CD4-positive, alpha-beta T cell treated with Interleukin-6 for 4 hours (primary cell): ENCODE data around the gene KCNMA1.
"Not testable (repeated sequence)": the region's sequence is repeated elsewhere in the genome, so short reads cannot be mapped to it uniquely, and the experiment has no call there.

Experiments
- DNase-seq: peaks from one replicate; pipeline ENCODE4 v3.0.0-alpha.2; 2020; ENCODE audit warnings: mixed read lengths

KCNMA1 gene

GRCh38 chr10:77526868-77527617 lies 110.6 kb downstream of the KCNMA1 start:
- no peak for DNase-seq

- DNase-seq, result no peak
These were observed 113.3 kb downstream of the KCNMA1 start for GRCh38 chr10:77524281-77524711.

DNA sequence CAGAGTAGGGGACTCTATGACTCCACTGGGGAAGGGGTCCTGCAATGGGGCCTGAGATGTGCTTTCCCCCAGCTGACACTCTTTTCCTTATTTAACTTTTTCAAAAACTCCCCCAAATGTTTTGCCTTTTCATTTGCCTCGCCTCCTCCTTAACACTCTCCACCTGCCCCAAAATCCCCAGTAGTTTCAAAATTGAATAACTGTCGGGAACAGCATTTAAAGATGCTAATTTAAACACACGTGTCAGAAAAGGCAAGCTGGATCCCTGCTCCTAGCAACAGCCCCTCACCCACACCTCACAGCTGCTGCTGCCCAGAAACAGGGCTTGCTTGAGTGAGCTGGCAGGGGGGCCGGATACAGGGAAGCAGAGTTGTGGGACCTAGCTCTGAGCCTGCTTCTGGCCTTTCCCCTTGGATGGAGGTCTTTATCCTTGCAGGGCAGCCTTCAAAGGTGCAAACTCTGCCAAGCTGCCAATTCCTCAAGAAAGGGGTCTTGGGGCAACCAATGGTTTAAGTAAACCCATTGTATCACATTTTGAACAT lies 115.3 kb downstream of the KCNMA1 start:
- no peak for DNase-seq

- DNase-seq, result no peak
These were observed 116.6 kb downstream of the KCNMA1 start for GRCh38 chr10:77520995-77521394.

DNA sequence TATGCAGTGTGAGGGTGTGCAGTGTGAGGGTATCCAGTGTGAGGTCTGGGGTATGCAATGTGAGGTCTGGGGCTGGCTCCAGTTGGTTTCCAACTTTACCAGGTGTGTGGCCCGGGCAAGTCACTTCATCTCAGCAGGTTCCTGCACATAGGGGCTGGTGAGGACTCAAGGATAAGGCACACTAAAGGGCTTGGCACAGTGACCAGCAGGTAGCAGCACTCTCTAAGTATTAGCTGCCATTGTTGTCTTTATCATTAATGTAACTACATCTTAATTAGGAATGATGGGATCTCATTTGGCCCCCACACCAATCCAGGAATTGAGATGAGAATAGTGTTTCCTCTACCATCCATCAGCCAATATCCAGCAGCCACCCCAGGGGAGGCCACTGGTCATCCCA lies 117.3 kb downstream of the KCNMA1 start:
- DNase-seq, result no peak

DNA sequence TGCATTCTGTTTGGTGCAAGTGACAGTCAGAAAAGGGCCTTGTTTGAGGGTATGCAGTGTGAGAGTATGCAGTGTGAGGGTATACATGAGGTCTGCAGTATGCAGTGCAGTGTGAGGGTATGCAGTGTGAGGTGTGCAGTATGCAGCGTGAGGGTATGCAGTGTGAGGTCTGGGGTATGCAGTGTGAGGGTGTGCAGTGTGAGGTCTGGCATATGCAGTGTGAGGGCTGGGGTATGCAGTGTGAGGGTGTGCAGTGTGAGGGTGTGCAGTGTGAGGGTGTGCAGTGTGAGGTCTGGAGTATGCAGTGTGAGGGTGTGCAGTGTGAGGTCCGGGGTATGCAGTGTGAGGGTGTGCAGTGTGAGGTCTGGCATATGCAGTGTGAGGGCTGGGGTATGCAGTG lies 117.8 kb downstream of the KCNMA1 start:
- not testable (repeated sequence) for DNase-seq

GRCh38 chr10:77518910-77519274 lies 118.7 kb downstream of the KCNMA1 start:
- no peak for DNase-seq

DNA sequence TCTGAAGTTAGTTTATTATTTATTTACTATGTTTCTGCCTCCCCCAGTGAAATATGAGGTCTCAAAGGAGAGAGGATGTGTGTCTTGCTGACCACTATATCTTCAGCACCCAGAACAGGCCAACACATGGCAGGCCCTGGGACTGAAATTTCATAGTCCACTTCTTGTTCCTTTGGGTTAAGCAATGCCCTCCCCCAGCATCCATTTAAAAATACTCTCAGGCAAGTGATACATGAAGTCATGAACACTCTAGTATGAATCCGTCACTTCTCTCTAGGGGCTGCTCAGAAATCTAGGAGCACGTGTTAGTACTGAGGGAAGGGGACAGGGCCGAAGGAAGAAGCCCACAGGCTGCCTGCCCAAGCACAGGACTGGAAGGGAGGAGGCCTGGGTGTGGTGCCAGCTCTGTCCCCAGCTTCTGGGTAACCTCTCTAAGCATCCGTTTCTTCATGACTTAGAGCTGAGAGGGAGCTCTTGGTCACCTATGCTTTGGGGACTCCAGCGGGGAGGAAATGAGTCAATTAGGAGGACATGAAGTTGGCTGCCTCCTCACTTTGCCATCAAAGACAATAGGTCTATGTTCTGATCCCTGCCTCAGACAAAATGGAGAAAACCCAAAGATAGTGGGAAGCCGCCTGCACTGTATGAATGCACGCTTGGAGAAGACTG lies 119.2 kb downstream of the KCNMA1 start:
- DNase-seq, result no peak

GRCh38 chr10:77516575-77516974 lies 121.0 kb downstream of the KCNMA1 start:
- no peak for DNase-seq

DNA sequence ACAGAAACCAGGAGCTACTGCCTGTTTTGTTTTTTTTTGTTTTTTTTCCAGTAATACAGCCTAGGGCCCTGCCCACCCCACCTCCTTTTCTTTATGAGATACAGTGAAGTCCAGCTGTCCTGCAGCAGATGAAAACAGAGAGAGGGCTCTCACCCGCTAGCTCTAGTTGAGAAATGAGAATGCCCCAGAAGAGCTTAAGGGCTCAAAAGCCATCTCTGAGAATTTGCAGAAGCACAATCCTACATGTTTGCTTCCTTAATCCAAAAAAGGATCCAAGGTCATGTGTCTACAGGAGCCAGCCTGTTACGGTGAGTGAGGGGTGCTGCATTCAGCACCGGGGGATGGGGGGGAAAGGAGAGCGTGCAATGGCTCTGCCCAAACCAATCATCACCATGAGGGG lies 122.7 kb downstream of the KCNMA1 start:
- no peak for DNase-seq

DNA sequence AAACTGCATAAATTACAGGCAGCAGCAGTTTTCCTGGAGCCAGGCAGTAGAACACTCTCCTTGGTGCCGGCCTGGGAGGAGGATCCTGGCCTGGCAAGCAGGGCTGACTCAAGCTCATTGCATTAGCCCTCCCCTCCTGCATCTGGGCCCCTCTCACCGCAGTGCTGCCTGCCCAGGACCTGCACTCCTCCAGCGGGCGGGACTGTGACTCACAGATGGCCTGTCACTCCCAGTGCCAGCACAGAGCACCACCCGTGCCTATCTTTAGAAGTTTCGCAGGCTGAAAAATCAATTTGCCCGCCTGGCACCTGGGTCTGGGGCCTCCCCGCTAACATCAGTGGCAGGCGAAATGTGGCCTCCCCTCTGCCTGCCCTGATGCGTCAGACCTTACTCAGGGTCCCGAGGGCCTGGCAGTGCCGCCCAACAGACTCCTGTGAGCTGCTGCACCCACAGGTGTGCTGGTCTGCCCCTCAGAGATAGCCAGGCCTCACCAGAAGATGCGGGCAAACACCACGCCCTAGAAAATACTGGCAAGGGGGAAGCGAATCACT lies 123.8 kb downstream of the KCNMA1 start:
- DNase-seq, result no peak

DNA sequence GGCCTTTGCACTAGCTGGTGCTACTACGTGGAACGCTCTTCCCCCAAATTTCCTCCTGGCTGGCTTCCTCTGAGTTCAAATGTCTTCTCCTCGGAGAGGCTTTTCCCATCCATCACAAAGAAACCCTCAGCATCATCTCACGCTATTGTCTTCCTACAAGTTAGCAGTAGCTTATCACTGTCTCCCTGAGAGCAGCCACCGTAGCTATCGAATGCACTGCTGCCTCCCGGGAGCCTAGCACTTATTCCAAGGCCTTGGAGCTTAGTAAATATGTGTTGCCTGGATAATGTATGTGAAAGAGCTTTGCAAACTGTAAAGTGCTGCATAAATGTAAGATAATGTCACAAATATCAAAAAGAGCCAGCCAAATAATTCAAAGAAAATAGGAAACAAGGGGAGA lies 124.4 kb downstream of the KCNMA1 start:
- no peak for DNase-seq

DNA sequence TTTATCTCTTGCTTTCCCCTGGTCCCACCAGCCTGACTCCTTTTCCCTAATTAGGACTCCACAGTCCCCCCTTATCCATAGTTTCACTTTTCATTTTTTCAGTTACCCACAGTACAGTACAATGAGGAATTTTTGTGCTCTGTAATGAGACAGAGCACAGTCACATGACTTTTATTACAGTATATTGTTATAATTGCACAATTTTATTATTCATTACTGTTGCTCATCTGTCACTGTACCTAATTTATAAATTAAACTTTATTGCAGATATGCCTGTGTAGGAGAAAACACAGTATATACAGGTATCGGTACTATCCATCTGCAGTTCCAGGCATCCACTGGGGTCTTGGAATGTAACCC lies 125.4 kb downstream of the KCNMA1 start:
- no peak for DNase-seq

- DNase-seq, result no peak
These were observed 126.0 kb downstream of the KCNMA1 start for GRCh38 chr10:77511498-77512218.

DNA sequence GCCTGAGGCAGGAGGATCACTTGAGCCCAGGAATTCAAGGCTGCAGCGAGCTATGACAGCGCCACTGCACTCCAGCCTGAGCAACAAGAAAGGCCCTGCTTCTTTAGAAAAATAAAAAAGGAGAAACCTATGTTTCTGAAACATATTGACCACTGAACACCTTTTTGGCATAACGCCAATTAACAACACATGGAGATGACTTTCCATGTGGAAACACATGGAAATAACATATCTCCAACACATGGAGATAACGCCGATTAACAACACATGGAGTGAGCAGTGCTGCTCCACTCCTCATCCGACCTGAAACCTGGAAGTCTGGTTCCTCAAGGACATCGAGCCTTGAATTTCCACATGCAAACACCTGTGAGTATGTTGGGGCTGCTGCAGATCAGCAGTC lies 126.9 kb downstream of the KCNMA1 start:
- DNase-seq, result no peak

GRCh38 chr10:77510294-77510693 lies 127.3 kb downstream of the KCNMA1 start:
- DNase-seq, result no peak

GRCh38 chr10:77509391-77509790 lies 128.2 kb downstream of the KCNMA1 start:
- no peak for DNase-seq

GRCh38 chr10:77507291-77507880 lies 130.2 kb downstream of the KCNMA1 start:
- DNase-seq, result no peak

- no peak for DNase-seq
These were observed 130.9 kb downstream of the KCNMA1 start for GRCh38 chr10:77506517-77507200.

GRCh38 chr10:77505431-77506334 lies 131.9 kb downstream of the KCNMA1 start:
- no peak for DNase-seq

- DNase-seq, result no peak
These were observed 132.7 kb downstream of the KCNMA1 start for GRCh38 chr10:77504873-77505257.
